Upper lobe of left lung (tissue), 4 donors: ENCODE measurements around the gene PSD2.

Experiments
- CTCF ChIP-seq, 6 experiments: fragments of 450-650 bp in 4 of 6; fragments of 200-600 bp in 2 of 6; sonication (generic) in 2 of 6; IDR thresholded peaks; one replicate each; pipeline ENCODE4 v1.5.1; 2016 to 2019; ENCODE audit warnings: antibody characterized with exemption in 6 of 6
- EP300 ChIP-seq, 4 donors: sonication (generic); formaldehyde crosslinking; IDR thresholded peaks; one replicate each; pipeline ENCODE4 v1.5.1; 2017; ENCODE audit warnings: antibody characterized with exemption in 4 of 4, control low read depth in 2 of 4
- POLR2AphosphoS5 ChIP-seq, 2 donors: sonication (generic); formaldehyde crosslinking; IDR thresholded peaks; one replicate each; pipeline ENCODE4 v1.5.1; 2017; ENCODE audit warnings: antibody characterized with exemption in 2 of 2

GRCh38 chr5:139747583-139748504, 47.8 kb upstream of the PSD2 start:
- TF ChIP-seq POLR2AphosphoS5 (IDR thresholded peaks at IDR 0.05) = no peak
- TF ChIP-seq CTCF (IDR thresholded peaks at IDR 0.05) = no peak
- no peak for TF ChIP-seq EP300 (IDR thresholded peaks at IDR 0.05)
